ENCODE results near the gene CEBPA.

GRCh38 chr19:33311326-33311682, 9.0 kb upstream of the CEBPA start:
- TF ChIP-seq, protein P1, sequence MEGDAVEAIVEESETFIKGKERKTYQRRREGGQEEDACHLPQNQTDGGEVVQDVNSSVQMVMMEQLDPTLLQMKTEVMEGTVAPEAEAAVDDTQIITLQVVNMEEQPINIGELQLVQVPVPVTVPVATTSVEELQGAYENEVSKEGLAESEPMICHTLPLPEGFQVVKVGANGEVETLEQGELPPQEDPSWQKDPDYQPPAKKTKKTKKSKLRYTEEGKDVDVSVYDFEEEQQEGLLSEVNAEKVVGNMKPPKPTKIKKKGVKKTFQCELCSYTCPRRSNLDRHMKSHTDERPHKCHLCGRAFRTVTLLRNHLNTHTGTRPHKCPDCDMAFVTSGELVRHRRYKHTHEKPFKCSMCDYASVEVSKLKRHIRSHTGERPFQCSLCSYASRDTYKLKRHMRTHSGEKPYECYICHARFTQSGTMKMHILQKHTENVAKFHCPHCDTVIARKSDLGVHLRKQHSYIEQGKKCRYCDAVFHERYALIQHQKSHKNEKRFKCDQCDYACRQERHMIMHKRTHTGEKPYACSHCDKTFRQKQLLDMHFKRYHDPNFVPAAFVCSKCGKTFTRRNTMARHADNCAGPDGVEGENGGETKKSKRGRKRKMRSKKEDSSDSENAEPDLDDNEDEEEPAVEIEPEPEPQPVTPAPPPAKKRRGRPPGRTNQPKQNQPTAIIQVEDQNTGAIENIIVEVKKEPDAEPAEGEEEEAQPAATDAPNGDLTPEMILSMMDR (IDR thresholded peaks at IDR 0.05; ENCODE audit: insufficient read depth, low read length): no peak
- TF ChIP-seq GABPA (IDR thresholded peaks at IDR 0.05; ENCODE audit: low read depth): no peak
- TF ChIP-seq POLR2AphosphoS5 (IDR thresholded peaks at IDR 0.05; ENCODE audit: low read depth): no peak
- TF ChIP-seq, protein P2, sequence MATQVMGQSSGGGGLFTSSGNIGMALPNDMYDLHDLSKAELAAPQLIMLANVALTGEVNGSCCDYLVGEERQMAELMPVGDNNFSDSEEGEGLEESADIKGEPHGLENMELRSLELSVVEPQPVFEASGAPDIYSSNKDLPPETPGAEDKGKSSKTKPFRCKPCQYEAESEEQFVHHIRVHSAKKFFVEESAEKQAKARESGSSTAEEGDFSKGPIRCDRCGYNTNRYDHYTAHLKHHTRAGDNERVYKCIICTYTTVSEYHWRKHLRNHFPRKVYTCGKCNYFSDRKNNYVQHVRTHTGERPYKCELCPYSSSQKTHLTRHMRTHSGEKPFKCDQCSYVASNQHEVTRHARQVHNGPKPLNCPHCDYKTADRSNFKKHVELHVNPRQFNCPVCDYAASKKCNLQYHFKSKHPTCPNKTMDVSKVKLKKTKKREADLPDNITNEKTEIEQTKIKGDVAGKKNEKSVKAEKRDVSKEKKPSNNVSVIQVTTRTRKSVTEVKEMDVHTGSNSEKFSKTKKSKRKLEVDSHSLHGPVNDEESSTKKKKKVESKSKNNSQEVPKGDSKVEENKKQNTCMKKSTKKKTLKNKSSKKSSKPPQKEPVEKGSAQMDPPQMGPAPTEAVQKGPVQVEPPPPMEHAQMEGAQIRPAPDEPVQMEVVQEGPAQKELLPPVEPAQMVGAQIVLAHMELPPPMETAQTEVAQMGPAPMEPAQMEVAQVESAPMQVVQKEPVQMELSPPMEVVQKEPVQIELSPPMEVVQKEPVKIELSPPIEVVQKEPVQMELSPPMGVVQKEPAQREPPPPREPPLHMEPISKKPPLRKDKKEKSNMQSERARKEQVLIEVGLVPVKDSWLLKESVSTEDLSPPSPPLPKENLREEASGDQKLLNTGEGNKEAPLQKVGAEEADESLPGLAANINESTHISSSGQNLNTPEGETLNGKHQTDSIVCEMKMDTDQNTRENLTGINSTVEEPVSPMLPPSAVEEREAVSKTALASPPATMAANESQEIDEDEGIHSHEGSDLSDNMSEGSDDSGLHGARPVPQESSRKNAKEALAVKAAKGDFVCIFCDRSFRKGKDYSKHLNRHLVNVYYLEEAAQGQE (IDR thresholded peaks at IDR 0.05; ENCODE audit: insufficient replicate concordance, low read depth): no peak
- TF ChIP-seq SPI1 (IDR thresholded peaks at IDR 0.05; ENCODE audit: borderline replicate concordance, low read depth): no peak

Measured in HL-60 (cell line).